Activated T-helper 1 cell treated with Interleukin-2 at 50 U/mL for 16 hours (primary cell): ENCODE measurements around the gene FAM136A.
"Not testable (repeated sequence)": the region's sequence is repeated elsewhere in the genome, so short reads cannot be mapped to it uniquely, and the experiment has no call there.

Experiments used
- DNase-seq: peaks from one replicate; pipeline ENCODE4 v3.0.0-alpha.2; 2020; ENCODE audit warnings: low read depth

The FAM136A gene

DNA sequence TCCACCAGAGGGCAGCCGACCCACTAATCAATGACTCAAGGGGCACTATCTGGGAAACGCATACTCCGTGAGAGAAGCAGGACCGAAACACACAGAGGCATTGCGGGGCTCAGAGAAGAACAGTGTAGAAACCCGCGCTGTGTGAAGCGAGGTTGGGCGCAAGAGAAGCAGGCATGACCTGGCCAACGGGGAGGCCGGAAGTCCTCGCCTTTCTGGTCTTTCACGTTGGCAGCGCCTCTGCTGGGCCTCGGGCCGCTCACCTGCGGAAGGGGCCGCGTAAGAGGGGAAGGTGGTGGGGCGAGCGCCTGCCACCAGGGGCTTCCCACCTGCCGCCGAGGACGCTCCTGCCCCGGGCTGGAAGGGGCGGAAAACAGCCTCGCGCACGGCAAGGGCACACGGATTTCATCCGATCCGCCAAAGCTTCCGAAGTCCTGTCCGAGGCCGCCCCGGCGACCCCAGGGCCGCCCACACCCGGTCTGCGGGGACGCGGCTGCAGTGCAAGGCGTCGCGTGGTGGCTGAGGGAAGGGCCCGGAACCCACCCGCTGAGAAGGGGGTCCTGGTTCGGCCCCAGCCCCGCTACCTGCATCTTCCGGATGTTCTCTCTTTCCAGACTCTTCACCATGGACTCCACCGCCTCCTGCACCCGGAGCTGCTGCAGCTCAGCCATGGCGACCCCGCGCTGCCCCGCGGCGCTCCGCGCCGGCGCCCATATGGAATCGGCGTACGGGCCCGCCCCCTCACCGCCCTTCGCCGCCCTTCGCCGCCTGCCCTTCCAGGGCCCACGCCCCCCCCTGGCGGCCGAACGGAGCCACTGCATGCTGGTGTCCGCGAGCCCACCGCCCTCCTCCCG lies at the start of gene FAM136A:
TSS of gene FAM136A (minus strand) at position 724 of the 851 bp plus-strand sequence. CDS start at position 668, 56 bp downstream.
- DNase-seq, result peak; percentile 83

DNA sequence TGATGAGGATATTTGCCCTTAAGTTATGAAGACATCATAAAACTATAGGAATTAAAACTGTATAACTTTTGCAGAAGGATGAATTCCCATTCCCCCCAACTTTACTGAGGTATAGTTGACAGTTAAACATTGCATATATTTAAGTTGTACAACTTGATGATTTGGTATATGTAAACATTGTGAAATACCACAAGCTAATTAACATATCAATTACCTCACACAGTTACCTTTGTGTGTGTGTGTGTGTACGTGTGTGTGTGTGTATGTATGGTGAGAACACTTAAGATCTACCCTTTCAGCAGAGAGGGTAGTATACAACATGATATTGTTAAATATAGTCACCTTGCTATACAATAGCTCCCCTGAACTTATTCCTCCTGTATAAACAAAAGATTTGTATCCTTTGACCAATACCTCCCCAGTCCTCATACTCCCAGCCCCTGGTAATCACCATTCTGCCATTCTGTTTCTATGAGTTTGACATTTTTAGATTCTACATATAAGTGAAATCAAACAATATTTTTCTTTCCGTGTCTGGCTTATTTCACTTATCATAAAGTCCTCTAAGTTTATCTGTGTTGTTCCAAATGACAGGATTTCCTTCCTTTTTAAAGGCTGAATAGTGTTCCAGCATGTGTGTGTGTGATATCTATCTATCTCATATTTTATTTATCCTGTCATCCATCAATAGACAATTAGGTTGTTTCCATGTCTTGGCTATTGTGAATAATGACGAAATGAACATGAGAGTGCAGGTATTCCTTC lies 48.2 kb upstream of the FAM136A start:
- no peak for DNase-seq

DNA sequence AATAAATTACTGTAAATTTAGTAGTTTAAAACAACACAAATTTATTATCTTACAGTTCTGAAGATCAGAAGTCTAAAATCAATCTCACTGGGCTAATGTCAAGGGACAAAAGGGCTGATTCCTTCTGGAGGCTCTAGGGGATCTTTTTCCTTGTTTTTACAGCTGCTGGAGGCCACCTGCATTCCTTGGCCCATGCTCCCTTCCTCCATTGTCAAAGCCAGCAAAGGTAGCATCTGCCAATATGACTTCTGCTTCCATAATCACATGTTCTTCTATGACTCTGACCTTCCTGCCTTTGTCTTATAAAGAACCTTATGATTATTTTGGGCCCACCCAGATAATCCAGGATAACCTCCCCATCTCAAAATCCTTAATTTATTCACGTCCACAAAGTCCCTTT lies 46.0 kb upstream of the FAM136A start:
- DNase-seq, result no peak

DNA sequence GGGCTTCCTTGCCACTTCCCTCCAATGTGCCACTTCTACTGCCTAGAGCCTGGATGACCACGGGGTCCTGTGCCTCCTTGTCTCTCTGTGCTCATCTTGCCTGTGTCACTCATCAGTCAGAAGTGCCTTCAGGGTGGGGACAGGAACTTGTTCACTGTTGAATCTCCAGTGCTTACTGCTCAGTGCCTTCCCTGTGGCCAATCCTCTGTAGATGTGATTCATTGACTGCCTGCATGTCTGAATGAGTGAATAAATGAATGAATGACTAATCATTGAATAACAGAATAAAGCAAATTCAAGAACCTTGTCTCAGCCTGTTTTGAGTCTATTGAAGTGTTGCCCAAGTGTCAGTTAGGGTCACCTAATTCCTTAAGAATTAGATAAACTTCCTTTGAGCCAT lies 42.3 kb upstream of the FAM136A start:
- DNase-seq, result no peak

DNA sequence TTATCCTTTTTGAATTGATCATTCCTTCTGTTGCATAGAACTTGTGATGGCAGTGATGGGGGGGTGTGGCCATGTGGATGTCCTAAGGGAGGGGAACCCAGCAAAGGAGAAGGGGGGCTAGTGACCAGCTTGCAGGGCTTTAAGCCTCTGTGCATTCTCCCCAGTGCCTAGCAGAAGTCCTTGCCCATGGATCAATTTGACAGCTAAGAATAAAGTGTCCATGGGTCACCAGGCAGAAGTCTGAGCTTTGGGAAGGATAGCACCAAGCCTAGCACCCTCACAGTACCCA lies 39.6 kb upstream of the FAM136A start:
- DNase-seq, result no peak

DNA sequence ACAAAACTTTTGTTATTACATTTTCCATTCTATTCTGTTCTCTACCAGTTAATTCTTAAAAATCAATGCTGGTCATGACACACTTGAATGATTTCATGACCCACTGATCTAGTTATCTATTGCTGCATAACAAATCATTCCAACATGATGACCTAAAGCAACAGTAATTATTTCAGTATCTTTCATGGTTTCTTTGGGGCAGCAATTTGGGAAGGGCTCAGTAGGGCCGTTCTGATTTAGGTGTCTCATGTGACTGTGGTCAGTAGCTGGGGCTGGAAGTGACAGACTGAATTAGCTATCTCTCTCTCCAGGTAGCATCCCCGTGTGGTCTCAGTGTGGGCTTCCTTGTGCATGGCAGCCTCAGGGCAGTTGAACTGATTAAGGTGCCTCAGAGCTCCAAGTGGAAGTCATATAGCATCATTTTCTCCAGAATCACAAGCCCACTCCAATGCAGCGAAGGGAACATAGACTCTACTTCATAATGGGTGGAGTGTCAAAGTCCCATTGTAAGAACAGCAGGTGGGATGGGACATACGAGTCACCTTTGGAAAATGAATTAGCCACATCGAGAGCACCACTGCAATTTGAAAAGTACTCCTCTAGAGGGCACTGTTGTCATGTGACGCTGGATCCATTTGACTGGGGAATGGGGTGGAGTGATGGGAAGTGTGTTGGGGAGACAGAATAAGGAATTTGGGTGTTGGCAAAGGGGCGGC lies 39.1 kb upstream of the FAM136A start:
- DNase-seq, result peak; percentile 5

DNA sequence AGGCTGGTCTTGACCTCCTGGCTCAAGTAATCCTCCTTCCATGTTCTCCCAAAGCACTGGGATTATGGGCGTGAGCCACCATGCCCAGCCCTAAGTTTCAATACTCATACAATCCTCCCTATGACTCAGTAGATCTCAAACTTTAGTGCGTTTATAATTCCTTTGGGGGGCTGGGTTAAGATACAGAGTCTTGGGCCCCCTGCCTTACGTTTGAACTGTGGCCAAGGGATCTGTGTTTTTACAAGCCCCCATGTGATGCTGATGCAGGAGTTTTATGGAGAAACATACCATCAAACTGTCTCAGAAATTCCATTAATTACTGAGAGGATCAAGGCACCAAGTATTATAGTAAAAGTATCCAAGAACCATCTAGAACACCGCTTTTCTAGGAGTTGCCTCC lies 38.2 kb upstream of the FAM136A start:
- DNase-seq, result no peak

DNA sequence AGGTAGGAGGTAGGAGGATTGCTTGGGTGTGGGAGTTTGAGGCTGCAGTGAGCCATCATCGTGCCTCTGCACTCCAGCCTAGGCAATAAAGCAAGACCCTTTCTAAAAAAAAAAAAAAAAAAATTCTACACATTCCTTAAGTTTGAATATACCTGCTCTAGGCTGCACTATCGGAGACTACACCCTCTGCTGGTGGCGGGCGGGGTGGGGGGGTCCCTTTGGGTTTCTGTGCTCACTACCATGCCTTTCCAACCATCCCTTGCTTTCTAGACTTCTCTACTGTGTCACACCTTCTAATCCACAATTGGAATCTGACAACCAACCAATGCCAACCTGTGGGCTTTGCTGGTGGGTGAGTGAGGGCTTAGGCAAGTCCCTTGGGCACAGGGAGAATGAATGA lies 34.7 kb upstream of the FAM136A start:
- DNase-seq, result no peak

DNA sequence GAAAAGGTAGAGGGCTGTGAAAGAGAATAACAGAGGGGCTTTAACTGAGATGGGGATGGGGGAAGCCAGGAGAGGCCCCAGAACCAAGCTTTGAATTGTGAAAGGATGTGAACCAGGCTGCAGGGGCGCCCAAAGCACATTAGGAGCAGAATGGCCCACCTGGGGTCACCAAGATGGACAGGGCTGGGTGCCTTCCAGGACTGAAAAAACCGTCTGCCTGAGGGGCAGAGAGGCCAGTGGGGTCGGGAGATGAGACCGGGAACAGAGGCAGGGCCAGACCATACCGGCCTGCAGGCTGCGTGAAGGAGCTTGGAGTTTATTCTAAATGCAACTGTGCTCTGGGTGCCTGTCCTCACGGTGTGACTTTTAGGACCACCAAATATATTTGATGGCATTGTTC lies 29.1 kb upstream of the FAM136A start:
- DNase-seq, result no peak

DNA sequence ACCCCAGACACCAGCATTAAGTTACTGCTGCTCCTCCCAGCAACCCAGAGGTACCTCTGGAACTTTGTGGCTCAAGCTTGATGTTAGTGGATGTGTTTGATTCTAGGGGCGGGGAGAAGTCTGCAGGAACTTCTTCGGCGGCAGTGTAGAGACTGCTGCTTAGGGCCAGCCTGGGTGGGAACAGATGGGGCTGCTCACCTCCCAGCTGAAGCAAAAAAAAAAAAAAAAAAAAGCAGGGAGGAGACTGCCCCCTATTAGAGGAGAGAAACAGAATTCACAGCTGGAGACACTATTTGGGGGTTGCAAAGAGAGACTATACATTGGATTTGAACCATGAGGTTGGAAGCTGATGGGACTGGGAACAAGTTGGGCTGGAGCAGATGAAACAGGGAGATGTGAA lies 28.6 kb upstream of the FAM136A start:
- DNase-seq, result no peak

DNA sequence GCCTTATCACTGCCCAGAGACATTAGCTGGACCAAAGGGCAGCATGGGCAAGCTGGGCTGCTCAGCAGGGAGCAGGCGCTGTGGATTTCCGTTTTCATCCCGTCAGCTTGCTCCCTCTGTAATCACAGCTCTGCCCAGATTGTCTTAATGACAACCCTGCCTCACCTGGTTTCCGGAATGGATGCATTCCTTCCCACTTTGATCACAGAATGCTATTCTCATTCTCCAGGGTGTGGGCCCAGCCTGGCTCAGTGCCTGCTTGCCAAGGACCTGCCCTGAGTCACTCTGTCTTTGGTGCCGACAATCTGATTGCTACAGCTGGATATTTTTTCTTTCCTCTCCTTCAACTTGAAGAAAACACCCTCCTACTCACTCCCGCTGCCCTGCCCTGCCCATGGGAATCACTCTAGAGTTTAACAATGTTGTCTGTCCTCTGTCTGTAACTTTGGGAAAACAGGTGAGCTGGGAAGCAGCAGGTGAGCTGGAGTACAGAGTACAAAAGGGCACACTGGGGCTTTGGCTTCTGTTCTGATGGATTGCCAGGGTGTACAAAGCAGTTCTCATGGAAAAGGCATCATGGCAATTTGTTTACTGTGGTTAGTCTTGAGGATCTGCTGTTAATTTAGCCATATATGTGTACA lies 27.2 kb upstream of the FAM136A start:
- DNase-seq, result no peak

DNA sequence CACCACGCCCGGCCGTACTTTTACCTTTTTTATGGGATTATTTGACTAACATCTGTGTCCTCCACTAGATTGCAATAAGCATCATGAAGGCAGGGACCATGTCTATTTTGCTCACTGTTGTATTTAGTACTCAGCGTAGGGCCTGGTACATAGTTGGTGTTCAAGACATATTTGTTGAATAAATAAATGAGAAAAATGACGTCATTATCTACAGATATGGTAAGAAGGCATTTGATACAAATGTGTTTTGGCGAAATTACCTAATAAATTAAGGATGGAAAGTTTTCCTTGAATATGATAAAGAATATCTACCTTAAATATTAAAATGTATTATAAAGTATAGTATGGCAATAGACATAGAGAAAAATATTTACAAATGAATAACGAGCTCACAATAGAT lies 24.0 kb upstream of the FAM136A start:
- no peak for DNase-seq

DNA sequence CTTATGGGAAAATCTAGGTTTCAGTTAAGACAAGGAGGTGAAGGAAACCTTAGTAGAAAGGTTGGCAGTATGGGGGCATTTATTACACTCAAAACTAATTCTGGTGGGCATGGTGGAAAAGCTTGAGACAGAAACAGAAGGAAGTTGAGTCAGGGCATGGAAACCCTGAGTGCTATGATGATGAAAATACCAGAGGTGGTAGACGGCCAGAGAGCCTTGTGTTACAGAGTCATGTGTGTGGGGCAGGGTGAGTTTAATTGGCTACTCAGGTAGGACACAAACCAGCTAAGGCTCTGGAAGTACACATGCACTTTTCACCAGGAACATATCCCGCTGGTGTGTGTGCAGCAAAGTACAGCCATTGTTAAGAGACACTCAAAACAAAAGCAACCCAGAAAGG lies 20.7 kb upstream of the FAM136A start:
- DNase-seq, result no peak

DNA sequence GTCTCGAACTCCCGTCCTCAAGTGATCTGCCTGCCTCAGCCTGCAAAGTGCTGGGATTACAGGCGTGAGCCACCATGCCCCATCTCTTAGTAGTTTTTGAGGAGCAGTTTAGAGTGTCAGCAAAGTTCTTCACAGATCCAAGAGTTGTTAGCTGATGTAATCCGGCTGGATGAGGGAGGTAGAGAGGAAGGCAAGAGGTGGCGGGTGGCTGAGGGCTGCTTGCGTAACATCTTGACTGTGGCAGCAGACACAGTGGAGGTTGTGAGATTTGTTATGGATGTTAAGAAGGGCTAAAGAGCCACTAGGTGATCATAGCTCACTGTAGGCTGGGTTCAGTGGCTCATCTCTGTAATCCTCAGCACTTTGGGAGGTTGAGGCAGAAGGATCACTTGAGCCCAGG lies 19.5 kb upstream of the FAM136A start:
- no peak for DNase-seq

DNA sequence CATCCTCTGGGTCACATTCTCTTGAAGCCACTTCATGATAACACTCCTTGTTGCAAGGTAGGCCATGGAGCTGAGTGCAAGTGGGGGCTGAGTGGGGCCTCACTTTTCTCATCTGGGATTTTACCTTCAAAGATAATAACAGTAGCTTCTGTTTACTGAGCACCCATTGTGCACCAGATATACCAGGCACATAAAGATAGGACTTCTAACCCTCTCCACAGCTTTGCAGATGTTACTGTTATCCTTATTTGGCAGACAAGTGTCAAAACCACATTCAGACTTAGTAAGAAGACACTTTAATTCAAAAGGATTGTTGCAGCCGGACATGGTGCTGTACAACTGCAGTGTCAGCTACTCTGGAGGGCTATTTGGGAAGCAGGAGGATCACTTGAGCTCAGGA lies 12.8 kb upstream of the FAM136A start:
- no peak for DNase-seq

DNA sequence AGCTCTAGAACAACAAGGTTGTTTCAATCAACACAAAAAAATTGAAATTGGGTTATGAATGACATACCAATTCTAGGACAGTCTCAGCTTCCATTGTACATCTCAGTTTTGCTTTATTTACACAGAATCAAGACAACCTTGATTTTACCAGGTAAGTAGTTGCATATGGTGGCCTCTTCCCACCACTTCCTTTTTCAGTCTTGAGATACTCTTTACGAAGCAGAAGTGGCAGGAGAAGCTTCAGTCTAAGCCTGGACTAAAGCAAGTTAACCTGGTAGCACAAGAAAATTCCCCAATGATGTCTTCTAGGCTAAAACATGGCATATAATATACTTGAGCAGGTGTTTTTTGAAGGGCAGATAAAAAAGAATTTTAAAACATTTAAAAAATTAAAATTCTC lies 10.7 kb upstream of the FAM136A start:
- DNase-seq, result no peak

DNA sequence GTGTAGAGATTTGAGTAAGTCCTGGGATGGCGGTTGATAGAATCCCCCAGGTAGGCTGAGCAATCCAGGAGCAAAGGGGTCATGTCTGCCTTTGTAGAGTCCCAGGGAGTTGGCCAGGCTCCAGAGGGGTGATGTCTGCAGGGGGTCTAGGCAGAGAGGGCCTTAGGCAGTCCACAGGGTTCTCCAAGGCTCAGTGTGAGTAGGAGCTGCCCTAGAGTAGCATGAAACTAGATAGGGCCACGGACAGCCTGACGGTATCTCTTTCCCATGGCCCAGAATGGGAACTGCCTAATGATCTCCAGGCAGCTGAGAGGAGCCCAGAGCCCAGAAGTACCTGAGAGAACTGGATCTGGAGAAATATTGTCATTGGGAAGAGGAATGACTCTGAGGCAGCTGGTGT lies 9.0 kb upstream of the FAM136A start:
- DNase-seq, result no peak

DNA sequence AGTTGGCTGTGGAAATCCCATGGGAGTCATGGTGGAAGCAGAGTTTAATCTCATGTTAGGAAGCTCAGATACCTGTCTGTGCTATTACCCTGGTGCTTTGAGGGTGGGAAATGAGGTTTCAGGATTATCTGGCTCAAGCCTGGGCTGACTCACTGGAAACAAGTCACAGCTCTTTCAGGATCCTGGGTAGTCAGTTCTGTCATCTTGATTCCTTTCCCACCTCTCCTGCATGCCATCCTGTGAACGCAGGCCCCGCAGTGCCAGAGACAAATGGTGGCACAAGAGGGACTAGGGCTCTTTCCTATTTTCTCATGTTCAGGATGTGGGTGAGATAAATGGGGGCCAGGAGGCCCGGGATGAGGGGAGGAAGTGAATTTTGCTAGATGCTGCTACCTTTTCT lies 3.7 kb upstream of the FAM136A start:
- DNase-seq, result no peak

DNA sequence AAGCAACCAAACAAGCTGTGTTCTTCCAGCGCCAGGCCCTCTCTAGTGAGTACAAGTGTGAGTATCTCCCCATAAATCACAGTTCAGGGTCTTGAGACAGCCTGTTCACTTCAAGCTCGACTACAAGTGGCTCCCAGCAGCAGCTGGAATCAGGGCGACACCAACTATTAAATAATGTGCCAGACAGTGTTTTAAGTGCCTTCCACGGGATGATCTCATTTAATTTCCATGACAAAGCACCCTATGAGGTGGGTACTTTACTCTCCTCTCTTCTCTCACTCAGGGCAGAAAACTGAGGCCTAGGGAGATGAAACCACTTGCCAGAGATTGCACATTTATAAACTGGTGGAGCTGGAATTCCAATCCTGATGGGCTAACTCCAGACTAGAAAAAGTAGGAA lies 2.6 kb upstream of the FAM136A start:
- no peak for DNase-seq

DNA sequence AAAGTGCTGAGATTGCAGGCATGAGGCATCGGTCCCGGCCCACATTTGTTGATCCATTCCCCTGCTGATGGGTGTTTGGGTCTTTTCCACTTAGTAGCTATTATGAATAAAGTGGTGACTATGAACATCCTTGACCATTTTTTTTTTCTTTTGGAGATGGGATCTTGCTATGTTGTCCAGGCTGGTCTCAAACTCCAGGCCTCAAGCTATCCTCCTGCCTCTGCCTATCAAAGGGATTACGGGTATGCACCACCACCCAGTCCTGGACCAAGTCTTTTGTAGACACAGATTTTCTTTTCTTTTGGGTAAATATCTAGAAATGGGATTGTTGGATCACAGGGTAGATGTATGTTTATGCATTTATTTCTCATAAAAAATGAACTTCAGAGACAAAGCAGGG lies 1.3 kb upstream of the FAM136A start:
- DNase-seq, result no peak

DNA sequence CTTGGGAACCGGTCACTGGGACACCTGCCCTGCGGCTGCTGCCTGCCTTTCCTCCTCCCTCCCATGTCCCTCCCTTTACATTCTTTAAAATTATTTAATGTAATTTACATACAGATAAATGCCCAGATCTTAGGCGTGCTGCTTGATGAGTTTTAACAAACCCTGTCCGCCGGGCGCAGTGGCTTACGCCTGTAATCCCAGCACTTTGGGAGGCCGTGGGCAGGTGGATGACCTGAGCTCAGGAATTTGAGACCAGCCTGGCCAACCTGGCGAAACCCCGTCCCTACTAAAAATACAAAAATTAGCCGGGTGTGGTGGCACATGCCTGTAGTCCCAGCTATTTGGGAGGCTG lies 304 bp upstream of the FAM136A start:
- not testable (repeated sequence) for DNase-seq

DNA sequence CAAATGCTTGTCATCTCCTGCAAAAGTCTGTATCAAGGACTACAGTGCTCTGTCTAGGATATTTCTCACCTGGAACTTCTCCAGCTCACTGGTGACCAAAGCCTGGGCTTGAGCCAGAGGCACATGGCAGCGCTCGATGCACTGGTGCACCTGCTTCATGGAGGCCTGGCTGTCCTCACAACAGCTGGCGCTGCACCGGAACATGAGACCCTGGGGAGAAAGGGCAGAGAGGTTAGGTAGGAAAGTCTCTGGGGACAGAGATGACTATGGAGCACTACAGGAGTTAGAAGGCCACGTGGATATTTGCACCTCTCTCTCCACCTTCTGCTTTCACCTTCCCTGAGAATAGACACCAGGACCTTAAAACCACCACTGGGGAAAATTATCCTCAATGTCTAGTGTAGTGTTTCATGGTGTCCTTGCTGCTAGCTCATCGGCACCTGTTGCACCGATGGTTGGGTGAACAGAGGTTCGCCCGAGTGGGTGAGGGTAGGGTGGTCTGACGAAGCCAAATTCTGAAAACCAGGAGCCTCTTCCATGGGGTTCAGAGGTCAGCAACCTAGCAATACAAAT lies 1.0 kb downstream of the FAM136A start:
- DNase-seq, result no peak
